Fibroblast of peridontal ligament (primary cell): ENCODE data around the gene SPECC1.
"Not testable (repeated sequence)": the region's sequence is repeated elsewhere in the genome, so short reads cannot be mapped to it uniquely, and the experiment has no call there.

Experiments
- DNase-seq: peaks from one replicate; pipeline ENCODE4 v3.0.0-alpha.2; 2010; ENCODE audit errors: extremely low read depth

SPECC1 gene

GRCh38 chr17:20313306-20313705 is 304.1 kb downstream of the SPECC1 start:
- DNase-seq = no peak

GRCh38 chr17:20313891-20314290 is 304.7 kb downstream of the SPECC1 start:
- DNase-seq = no peak

- DNase-seq = no peak
Observed at GRCh38 chr17:20314834-20315233, 305.7 kb downstream of the SPECC1 start.

- no peak for DNase-seq
Observed at GRCh38 chr17:20315311-20315710, 306.2 kb downstream of the SPECC1 start.

GRCh38 chr17:20315821-20316220 is 306.7 kb downstream of the SPECC1 start:
- DNase-seq = no peak

GRCh38 chr17:20320535-20321229 is 311.5 kb downstream of the SPECC1 start:
- DNase-seq = peak; percentile 52

GRCh38 chr17:20321357-20321756 is 312.2 kb downstream of the SPECC1 start:
- DNase-seq = not testable (repeated sequence)

- DNase-seq = not testable (repeated sequence)
Observed at GRCh38 chr17:20327739-20328138, 318.6 kb downstream of the SPECC1 start.

GRCh38 chr17:20351405-20351804 is 342.2 kb downstream of the SPECC1 start:
- not testable (repeated sequence) for DNase-seq

- not testable (repeated sequence) for DNase-seq
Observed at GRCh38 chr17:20352567-20352966, 343.4 kb downstream of the SPECC1 start.

GRCh38 chr17:20363846-20364245 is 354.7 kb downstream of the SPECC1 start:
- not testable (repeated sequence) for DNase-seq
